ENCODE measurements around the gene SETD7.
"Not testable (repeated sequence)": the region's sequence is repeated elsewhere in the genome, so short reads cannot be mapped to it uniquely, and the experiment has no call there.

The SETD7 gene

GRCh38 chr4:139454111-139455045 lies 101.6 kb downstream of the SETD7 start, which contains the start of gene RAB33B:
RAB33B (plus strand) TSS chr4:139454121; CDS start chr4:139454196, 75 bp downstream.
- WGBS (ENCODE audit: insufficient coverage, insufficient read length), result no CpG with 5 or more reads among the region's 46 CpGs
- no peaks in the 10 kb centered on the region; the same call in 1 of the 2 replicates for H3K4me1 ChIP-seq (ENCODE audit: control insufficient read depth, insufficient read depth, low read length)
- DNase-seq (ENCODE audit: low read depth, low spot score), result no peak
- peak within 1 kb of the TSS; percentile 86 for H3K4me3 ChIP-seq (ENCODE audit: low read length)
- no peaks in the 10 kb centered on the region for H3K9me3 ChIP-seq (ENCODE audit: control insufficient read depth, insufficient read depth, low read length)
- no peaks in the 10 kb centered on the region for H3K36me3 ChIP-seq (ENCODE audit: control insufficient read depth, insufficient read depth, low read length)
- no peaks in the 10 kb centered on the region for H3K27me3 ChIP-seq (ENCODE audit: control insufficient read depth, insufficient read depth, low read length)
- no peak within 1 kb of the TSS for H3K27ac ChIP-seq (ENCODE audit: low read length)

GRCh38 chr4:139453371-139454110 lies 102.5 kb downstream of the SETD7 start:
- Histone ChIP-seq H3K36me3 (ENCODE audit: control insufficient read depth, insufficient read depth, low read length) (no peaks in the 10 kb centered on the region), H3K4me1 (ENCODE audit: control insufficient read depth, insufficient read depth, low read length) (no peaks in the 10 kb centered on the region; the same call in 1 of the 2 replicates), H3K4me3 (ENCODE audit: low read length) (peak overlapping the region; percentile 86), H3K9me3 (ENCODE audit: control insufficient read depth, insufficient read depth, low read length) (no peaks in the 10 kb centered on the region), H3K27me3 (ENCODE audit: control insufficient read depth, insufficient read depth, low read length) (no peaks in the 10 kb centered on the region), H3K27ac (ENCODE audit: low read length) (no peak overlapping the region)
- peak; percentile 85 for DNase-seq (ENCODE audit: low read depth, low spot score)
- no CpG with 5 or more reads among the region's 76 CpGs for WGBS (ENCODE audit: insufficient coverage, insufficient read length)

DNA sequence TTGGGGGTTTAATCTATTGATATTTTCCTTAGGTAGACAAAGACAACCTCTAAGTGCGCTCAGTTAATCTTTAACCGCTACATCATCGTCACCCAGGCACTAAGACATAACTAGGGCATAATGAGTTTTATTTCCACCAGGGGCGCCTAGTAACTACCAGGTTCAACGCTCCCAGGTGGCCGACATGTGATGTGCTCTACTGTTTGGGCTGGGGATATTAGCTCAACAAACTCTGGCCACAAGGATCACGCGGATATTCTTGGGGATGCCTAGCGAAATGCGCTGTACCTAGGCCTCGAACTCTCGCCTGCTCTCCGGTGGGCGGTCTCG lies 103.0 kb downstream of the SETD7 start:
- peak overlapping the region; percentile 86 for H3K4me3 ChIP-seq (ENCODE audit: low read length)
- no peak overlapping the region for H3K27ac ChIP-seq (ENCODE audit: low read length)
- H3K27me3 ChIP-seq (ENCODE audit: control insufficient read depth, insufficient read depth, low read length), result no peaks in the 10 kb centered on the region
- H3K9me3 ChIP-seq (ENCODE audit: control insufficient read depth, insufficient read depth, low read length), result no peaks in the 10 kb centered on the region
- no peak for DNase-seq (ENCODE audit: low read depth, low spot score)
- no CpG with 5 or more reads among the region's 15 CpGs for WGBS (ENCODE audit: insufficient coverage, insufficient read length)
- no peaks in the 10 kb centered on the region; the same call in 1 of the 2 replicates for H3K4me1 ChIP-seq (ENCODE audit: control insufficient read depth, insufficient read depth, low read length)
- H3K36me3 ChIP-seq (ENCODE audit: control insufficient read depth, insufficient read depth, low read length), result no peaks in the 10 kb centered on the region

GRCh38 chr4:139451997-139452396 lies 104.0 kb downstream of the SETD7 start:
- no peak overlapping the region for H3K27ac ChIP-seq (ENCODE audit: low read length)
- no peak for DNase-seq (ENCODE audit: low read depth, low spot score)
- no peaks in the 10 kb centered on the region for H3K36me3 ChIP-seq (ENCODE audit: control insufficient read depth, insufficient read depth, low read length)
- no peak overlapping the region for H3K4me3 ChIP-seq (ENCODE audit: low read length)
- no peaks in the 10 kb centered on the region for H3K27me3 ChIP-seq (ENCODE audit: control insufficient read depth, insufficient read depth, low read length)
- no peaks in the 10 kb centered on the region for H3K9me3 ChIP-seq (ENCODE audit: control insufficient read depth, insufficient read depth, low read length)
- no CpG with 5 or more reads among the region's 1 CpG for WGBS (ENCODE audit: insufficient coverage, insufficient read length)
- H3K4me1 ChIP-seq (ENCODE audit: control insufficient read depth, insufficient read depth, low read length), result no peaks in the 10 kb centered on the region; the same call in 1 of the 2 replicates

GRCh38 chr4:139450586-139450985 lies 105.4 kb downstream of the SETD7 start:
- DNase-seq (ENCODE audit: low read depth, low spot score), result no peak
- no CpG with 5 or more reads among the region's 2 CpGs for WGBS (ENCODE audit: insufficient coverage, insufficient read length)
- Histone ChIP-seq H3K27ac (ENCODE audit: low read length) (no peak overlapping the region), H3K4me3 (ENCODE audit: low read length) (no peak overlapping the region), H3K27me3 (ENCODE audit: control insufficient read depth, insufficient read depth, low read length) (no peaks in the 10 kb centered on the region), H3K9me3 (ENCODE audit: control insufficient read depth, insufficient read depth, low read length) (no peaks in the 10 kb centered on the region), H3K4me1 (ENCODE audit: control insufficient read depth, insufficient read depth, low read length) (no peaks in the 10 kb centered on the region), H3K36me3 (ENCODE audit: control insufficient read depth, insufficient read depth, low read length) (no peaks in the 10 kb centered on the region)

DNA sequence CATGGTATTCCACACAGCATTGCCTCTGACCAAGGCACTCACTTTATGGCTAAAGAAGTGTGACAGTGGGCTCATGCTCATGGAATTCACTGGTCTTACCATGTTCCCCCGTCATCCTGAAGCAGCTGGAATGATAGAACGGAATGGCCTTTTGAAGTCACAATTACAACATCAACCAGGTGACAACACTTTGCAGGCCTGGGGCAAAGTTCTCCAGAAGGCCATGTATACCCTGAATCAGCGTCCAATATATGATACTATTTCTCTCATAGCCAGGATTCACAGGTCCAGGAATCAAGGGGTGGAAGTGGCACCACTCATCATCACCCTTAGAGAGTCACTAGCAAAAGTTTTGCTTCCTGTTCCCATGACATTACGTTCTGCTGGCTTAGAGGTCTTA lies 108.9 kb downstream of the SETD7 start:
- not testable (repeated sequence) for H3K36me3 ChIP-seq (ENCODE audit: control insufficient read depth, insufficient read depth, low read length); H3K9me3 ChIP-seq (ENCODE audit: control insufficient read depth, insufficient read depth, low read length); H3K4me3 ChIP-seq (ENCODE audit: low read length); H3K27me3 ChIP-seq (ENCODE audit: control insufficient read depth, insufficient read depth, low read length); H3K4me1 ChIP-seq (ENCODE audit: control insufficient read depth, insufficient read depth, low read length); DNase-seq (ENCODE audit: low read depth, low spot score); H3K27ac ChIP-seq (ENCODE audit: low read length)
- WGBS (ENCODE audit: insufficient coverage, insufficient read length), result no CpG with 5 or more reads among the region's 4 CpGs
